Suppressor macrophage treated with lipopolysaccharide for 4 hours (primary cell): Measurements from ENCODE around the gene SNF8.

Experiments used
- DNase-seq: peaks from one replicate; pipeline ENCODE4 v3.0.0-alpha.2; 2020

The SNF8 gene

DNA sequence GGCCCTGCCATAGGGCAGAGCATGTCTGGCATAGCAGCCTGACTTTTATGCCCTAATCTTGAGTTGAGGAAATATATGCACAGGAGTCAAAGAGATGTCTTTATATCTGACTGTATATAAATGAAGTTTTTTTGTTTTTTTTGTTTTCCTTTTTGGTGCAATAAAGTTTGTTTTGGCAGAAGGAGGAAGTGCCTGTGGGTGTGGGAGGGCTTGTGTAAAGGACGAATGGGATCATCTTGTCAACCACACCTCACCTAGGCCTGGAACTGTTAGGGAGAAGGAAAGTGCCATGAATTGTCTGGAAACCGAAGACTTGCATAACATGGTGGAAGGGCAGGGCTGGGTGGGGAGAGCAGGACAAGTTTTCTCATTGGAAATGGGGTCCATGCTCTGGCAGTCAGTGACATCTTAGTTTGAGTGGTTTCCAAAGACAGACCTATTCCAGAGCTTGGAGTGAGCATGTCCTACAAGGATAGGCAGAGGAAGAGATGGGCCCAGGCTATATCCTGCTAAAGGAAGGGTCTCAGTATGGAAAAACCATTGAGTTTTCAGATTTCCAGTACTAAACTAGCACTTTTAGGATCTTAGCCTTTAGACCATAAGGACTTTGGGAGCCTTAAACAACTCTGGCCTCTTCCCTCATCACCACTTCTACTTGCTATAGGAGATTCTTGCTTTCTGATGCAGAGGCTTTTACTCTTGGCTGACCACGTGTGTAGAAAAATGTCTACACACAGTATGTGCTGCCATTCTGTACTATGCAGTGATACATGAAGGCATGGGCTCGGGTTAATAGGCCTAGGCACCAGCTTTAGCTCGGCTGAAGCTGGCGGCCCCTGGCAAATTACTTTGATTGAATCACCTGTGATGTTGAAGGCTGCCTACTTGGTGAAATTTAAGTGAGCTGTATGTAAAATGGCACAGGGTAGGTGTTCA is 15.5 kb downstream of the SNF8 start:
- peak; percentile 37 for DNase-seq

DNA sequence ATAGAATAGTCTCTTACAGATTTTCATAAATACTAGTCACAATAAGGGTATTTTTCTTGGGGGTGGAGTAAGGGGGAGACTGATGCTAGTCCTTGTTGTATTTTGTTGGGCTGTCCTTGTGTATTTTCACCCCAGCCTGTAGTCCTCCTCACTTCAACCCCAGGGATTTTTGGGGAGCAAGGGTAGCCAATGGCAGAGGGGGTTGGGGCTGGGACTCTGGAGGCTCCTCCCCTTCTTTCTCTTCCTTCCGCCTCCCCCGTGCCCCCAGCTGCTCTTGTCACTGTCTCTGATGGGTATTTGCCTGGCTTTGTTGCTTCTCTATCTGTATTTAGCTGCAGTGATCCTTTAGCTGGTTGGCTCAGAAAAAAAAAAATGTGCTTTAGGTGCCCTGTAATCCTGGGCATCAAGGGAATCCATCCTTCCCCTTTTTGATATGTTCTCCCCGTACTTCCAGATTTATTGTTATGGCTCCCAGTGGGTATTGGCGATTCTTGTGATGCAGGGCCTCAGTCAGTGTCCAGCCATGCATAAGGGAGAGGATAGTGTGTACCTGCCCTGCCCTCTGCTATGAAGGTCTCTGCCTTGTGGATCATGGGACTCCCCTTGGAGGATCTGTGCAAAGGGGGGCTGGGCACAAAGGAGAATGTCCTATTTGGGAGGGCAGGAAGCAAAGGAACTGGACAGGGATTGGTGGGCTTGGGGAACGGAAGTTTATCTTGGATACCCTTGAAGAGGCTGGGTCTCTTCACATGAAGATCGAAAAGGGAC is 16.5 kb downstream of the SNF8 start:
- DNase-seq, result no peak

DNA sequence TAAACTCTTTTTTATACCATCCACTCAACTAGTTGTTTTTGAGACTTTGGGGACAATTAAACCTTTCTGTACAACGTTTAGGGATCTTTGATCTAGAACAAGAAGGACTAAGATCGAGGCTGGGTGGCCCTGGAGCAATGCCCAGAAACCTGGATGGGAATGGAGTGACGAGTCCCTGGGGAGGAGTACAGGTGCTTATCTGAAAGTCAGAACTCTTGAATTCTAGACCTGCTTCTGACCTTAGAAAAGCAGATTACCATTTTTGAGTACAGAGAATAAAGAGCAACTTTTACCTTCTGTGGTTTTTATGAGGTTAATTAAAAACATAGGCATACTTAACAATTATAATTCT is 18.7 kb downstream of the SNF8 start:
- DNase-seq, result no peak

- DNase-seq, result peak; percentile 28
Measured at GRCh38 chr17:48925251-48925990, 19.2 kb downstream of the SNF8 start.

DNA sequence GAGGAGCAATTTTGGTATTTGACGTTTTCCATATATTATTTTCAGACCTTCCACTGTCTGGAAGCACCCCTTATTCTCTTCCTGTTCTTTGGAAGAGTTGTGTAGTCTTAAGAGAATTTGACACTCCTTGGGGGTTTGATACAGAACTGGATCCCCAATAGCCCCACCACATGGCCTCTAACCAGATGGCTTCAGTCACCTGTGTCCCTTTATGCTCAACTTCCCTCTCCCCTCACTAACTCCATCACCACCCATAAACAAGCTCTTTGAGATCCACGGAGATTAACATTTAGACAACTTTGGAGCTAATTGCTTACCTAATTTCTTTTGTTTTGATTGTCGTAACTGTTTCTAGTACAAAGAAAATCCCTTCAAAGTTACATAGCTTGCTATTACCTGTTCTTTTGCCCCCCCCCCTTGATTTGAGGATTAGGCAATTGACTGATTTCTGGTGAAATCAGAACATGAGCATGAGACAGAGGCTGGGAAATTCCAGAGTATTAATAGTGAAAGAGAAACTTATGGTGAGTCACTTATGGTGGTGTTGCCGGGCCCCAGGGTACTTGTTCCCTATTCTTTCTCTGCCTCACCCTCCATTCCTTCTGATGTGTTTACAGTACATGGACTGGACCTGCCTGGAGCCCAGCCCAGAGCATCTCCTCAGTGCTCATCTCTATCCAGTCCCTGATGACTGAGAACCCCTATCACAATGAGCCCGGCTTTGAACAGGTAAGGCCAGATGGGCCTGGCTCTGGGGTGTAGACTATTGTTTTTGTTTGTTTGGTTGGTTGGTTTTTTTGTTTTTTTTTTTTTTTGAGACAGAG is 29.0 kb downstream of the SNF8 start:
- peak; percentile 95 for DNase-seq

DNA sequence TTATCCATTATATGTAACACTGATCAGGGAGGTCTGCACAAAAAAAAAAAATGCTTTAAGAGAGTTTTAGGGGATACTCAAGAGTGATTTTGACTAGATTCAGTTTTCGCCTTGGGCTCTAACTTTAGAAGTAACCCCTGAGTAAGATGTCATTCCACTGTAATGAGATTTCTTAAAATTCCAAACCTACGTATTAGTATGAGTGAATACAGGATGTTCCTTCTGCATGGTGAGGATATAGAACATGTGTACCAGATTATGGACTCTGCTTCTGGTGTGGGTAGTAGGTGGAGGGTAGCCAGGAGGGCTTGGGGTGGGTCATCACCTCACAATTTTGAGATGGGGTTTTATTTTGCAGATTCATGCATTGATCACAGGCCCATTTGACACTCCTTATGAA is 32.2 kb downstream of the SNF8 start:
- no peak for DNase-seq

DNA sequence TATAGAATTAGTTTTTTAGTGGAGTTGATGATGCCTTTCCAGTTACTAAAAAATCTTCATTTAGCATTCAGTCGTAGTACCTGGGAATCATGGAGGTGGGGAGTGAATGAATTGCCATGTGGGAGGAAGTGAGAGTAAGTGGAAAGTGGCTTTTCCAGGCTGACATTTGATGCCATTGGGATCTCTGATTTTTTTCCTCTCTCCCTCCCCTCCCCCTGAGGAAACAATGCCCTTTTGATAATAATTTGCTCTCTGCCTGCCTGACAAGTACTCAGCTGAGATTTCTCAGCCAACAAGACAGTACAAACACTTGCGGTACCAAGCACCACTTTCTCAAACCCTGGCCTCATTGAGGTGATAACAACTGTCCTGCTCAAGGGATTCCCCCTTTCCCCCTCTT is 34.3 kb downstream of the SNF8 start:
- no peak for DNase-seq

GRCh38 chr17:48909783-48910182 is 34.9 kb downstream of the SNF8 start:
- DNase-seq, result no peak

GRCh38 chr17:48908853-48909394 is 35.7 kb downstream of the SNF8 start:
- peak; percentile 60 for DNase-seq

DNA sequence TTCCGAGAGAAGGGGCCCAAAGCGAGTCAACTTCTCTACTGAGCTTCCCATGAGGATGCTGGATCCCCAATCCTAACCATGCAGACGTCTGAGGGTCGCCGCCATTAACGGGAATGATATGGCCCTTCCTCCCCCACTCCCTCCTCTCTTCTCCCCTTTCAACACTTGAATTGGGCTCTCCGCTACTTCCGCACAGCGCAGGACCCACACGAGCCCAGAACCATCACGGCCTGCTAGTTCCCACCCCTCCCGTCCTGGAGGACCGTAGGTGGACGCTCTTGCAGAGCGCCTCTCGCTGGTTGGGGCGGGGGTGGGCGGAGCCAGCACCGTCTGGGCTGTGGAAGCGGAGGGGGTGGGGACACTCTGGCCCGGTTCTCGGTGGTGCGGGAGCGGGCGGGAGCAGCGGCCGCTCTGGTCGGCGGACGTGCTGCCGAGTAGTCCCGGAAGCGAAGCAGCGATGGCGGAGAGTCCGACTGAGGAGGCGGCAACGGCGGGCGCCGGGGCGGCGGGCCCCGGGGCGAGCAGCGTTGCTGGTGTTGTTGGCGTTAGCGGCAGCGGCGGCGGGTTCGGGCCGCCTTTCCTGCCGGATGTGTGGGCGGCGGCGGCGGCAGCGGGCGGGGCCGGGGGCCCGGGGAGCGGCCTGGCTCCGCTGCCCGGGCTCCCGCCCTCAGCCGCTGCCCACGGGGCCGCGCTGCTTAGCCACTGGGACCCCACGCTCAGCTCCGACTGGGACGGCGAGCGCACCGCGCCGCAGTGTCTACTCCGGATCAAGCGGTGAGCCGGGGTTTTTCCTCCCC is 36.4 kb downstream of the SNF8 start, which contains the start of gene UBE2Z:
UBE2Z (plus strand) TSS at position 361 of the 797 bp plus-strand sequence; CDS start at position 458, 97 bp downstream.
- DNase-seq, result peak; percentile 95

DNA sequence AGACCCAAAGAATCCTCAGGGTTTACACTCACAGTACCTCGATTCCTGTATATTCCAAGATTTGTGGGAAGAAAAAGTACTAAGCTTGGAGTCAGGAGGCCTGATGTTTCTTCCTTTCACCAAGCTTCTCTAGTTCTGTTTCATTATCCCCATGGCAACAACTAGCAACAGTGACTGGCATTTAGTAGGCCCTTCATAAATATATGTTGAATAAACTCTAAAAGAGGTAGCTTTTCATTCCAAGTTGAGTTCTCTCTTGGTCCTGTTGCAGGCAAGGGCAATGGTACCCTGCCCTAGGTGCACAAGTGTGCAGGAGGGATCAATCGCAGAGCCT is 37.0 kb downstream of the SNF8 start:
- no peak for DNase-seq

DNA sequence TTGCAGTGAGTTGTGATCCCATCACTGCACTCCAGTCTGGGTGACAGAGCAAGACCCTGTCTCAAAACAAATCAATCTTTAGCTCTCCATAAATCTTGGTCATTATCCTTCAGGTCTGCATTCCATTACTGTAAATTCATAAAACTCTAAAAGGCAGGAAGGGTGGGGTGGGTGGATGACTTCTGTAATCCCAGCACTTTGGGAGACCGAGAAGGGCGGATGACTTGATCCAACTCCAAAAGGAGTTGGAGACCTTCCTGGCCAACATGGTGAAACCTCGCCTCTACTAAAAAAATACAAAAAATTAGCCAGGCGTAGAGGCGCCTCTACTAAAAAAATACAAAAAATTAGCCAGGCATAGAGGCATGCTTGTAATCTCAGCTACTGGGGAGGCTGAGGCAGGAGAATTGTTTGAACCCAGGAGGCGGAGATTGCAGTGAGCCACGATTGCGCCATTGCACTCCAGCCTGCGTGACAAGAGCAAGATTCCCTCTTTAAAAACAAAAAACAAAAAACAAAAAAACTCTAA is 38.6 kb downstream of the SNF8 start:
- DNase-seq, result no peak

GRCh38 chr17:48904428-48904827 is 40.2 kb downstream of the SNF8 start:
- no peak for DNase-seq

DNA sequence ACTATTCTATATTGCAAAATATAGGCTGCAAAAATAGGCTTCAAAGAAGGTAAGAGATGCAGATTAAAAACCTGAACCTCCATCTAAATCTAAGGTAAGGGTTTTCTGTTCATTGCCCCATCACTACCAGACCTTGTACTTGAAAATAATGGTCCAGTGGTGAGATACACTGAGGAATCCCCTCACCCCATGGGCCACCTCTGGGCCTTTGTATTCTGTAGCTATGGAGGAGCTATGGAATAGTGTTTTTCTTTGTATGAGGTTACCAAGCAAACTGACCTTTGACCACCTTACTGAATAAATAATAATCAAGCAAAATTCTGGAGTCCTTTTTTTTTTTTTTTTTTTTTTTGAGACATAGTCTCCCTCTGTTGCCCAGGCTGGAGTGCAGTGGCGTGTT is 41.2 kb downstream of the SNF8 start:
- DNase-seq, result no peak

DNA sequence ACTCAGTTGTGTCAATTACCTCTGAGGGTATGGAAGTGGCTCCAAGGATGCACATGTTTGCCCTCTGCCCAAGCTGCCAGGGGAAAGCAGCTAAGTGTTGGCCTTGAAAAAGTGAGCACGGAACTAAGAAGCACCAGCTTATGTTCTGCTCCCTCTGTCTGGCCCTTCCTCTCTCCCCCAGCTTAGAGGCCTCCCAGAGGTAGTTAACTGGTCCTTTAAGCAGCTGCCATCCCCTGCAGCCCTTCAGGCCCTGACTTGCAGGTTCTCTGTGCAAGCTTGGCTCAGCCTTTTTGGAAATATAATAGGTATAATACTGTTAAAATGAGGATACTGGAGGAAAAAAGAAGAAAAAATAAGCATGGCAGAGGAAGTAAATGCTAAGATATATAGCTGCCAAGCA is 43.4 kb downstream of the SNF8 start:
- no peak for DNase-seq

DNA sequence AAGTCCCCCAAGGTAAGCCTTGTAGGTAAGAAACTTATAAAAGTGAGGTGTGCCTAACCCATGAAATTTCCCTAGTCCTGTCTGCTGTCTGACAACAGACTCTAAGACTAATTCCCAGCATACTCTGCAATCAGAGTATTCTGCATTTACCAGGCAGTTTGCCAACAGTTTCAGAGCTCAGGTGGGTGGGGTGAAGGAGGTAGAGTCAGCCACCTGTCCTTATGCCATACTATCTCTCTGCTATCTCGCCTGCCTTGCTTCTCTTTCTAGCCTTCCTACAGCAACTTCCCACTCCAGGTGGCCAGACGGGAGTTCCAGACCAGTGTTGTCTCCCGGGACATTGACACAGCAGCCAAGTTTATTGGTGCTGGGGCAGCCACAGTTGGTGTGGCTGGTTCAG is 49.8 kb downstream of the SNF8 start:
- DNase-seq, result no peak

DNA sequence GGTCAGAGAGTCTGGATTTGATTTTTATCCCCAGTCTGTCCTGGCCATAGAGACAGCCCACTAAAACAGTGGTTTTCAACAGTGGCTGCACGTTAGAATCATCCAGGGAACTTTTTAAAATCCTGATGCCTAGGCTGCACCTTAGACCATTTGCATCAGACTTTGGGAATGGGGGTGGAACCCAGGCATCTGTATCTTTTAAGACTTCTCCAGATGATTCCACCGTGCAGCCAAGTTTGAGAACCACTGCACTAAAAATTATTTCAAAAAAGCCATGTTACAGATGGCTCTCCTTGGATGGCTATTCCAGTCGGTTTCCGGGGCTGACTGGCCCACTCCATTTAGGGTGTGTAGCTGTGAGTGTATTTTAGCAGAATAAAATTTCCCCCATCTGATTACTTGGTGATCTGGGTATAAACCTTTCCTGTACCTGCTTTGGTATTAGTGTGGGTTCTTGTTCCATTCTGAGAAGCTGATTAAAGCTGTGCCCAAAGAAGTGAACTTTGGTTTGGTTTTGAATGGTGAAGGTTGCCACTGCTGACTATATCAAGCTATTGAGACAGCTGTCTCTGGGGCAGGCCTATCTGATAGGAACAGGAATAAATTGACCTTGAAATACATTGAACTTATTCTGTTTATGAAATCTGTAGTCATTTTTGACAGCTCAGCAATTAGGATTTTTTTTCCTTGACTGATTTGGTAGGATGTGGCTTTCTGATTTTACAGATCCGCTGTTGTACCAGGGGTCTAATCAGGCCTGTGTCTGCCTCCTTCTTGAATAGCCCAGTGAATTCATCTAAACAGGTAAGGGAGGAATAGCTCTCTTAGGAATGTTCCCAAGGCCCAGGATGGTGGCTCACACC is 50.8 kb downstream of the SNF8 start:
- no peak for DNase-seq

GRCh38 chr17:48892940-48893645 is 51.5 kb downstream of the SNF8 start:
- no peak for DNase-seq

DNA sequence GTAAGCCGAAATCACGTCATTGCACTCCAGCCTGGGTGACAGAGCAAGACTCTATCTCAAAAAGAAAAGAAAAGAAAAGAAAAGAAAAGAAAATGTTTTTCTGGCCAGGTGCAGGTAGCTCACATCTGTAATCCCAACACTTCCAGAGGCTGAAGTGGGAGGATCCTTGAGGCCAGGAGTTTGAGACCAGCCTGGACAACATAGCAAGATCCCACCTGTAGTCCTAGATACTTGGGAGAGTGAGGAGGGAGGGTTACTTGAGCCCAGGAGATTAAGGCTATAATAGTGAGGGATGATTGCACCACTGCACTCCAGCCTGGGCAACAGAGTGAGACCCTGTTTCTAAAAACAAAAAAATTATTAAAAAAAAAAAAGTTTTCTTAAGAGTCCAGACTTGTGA is 54.6 kb downstream of the SNF8 start:
- DNase-seq, result no peak
